ENCODE measurements around the gene VAV2.

- TF ChIP-seq CTCF (IDR thresholded peaks at IDR 0.05): no peak
- TF ChIP-seq ZFX (IDR thresholded peaks at IDR 0.05; ENCODE audit: borderline replicate concordance): no peak
These were observed 76.5 kb downstream of the VAV2 start for GRCh38 chr9:133915534-133916158.
